ENCODE results near the gene UBE2V1. TPM values are rescaled to one million over a fixed set of nuclear protein-coding genes. Genes with fewer than 3 reads are reported as not detected.

Gene UBE2V1
- total and polyA plus RNA-seq, 2 of the 13 experiments (the other 11 are each of a cell fraction or from before 2014, with no cell fraction given), result 81.3 to 132 TPM

DNA sequence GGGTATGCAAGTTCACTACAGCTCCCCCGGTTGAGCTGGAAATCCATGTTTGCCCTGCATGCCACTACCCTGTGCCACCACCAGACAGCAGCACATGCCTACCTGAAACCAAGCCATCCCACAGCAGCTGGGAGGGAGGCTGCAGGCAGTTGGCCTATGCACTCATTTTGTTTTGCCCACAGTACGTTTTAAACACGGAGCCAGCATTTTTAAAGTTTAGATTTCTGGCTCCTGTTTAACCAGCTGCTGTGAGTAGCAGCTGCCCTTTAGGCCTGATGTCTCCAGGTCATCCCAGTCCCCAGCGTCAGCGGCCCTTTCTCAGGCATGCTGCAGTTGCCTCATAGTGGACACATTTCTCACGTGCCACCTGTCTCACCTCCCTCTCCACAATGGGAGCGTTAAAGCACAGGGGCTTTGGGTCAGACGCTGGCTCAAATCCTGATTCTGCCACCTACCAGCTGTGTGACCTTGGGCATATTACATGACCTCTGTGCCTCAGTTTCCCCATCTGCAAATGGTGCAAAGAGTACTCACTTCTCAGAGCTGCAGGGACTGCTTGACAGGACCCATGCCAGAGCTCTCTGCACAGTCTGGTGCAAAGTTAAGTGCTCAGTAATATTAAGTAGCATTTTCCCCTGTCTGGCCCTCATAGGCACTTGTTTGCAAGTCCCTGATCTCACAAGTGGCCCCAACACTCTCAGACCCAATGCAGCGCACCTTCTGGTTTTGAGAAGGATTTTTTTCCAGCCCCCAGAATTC, 8.2 kb upstream of the UBE2V1 start (continued):
- TF ChIP-seq CAMTA2 (CRISPR knock-in tag; IDR thresholded peaks at IDR 0.05; ENCODE audit: borderline replicate concordance) (0 out of 2 replicates have a peak, but pooled peaks have one; percentile 54), TBL1XR1 (IDR thresholded peaks at IDR 0.05; ENCODE audit: borderline replicate concordance, low read length, partially characterized antibody) (peak; percentile 41), MED8 (CRISPR knock-in tag; IDR thresholded peaks at IDR 0.05; ENCODE audit: insufficient replicate concordance) (peak; percentile 32), ARID4A (CRISPR knock-in tag; IDR thresholded peaks at IDR 0.05; ENCODE audit: borderline replicate concordance) (peak; percentile 80), LCORL (IDR thresholded peaks at IDR 0.05) (no peak), LCORL (CRISPR knock-in tag; IDR thresholded peaks at IDR 0.05) (peak; percentile 97), NONO (IDR thresholded peaks at IDR 0.05) (no peak), NONO (CRISPR knock-in tag; conservative IDR thresholded peaks at IDR 0.05) (peak; percentile 72), ZNF570 (CRISPR knock-in tag; IDR thresholded peaks at IDR 0.05; ENCODE audit: borderline replicate concordance) (no peak), DMAP1 (CRISPR knock-in tag; IDR thresholded peaks at IDR 0.05) (0 out of 2 replicates have a peak, but pooled peaks have one; percentile 65), HCFC1 (IDR thresholded peaks at IDR 0.05; ENCODE audit: low read depth, low read length) (peak; percentile 28; the same call in 1 of the 2 replicates)
- TF ChIP-seq, protein P1, sequence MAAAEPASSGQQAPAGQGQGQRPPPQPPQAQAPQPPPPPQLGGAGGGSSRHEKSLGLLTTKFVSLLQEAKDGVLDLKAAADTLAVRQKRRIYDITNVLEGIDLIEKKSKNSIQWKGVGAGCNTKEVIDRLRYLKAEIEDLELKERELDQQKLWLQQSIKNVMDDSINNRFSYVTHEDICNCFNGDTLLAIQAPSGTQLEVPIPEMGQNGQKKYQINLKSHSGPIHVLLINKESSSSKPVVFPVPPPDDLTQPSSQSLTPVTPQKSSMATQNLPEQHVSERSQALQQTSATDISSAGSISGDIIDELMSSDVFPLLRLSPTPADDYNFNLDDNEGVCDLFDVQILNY (CRISPR knock-in tag; conservative IDR thresholded peaks at IDR 0.05), result no peak
- TF ChIP-seq, protein P2, sequence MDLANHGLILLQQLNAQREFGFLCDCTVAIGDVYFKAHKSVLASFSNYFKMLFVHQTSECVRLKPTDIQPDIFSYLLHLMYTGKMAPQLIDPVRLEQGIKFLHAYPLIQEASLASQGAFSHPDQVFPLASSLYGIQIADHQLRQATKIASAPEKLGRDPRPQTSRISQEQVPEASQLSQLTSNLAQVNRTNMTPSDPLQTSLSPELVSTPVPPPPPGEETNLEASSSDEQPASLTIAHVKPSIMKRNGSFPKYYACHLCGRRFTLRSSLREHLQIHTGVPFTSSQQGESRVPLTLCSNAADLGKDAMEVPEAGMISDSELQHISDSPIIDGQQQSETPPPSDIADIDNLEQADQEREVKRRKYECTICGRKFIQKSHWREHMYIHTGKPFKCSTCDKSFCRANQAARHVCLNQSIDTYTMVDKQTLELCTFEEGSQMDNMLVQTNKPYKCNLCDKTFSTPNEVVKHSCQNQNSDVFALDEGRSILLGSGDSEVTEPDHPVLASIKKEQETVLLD (CRISPR knock-in tag; IDR thresholded peaks at IDR 0.05; ENCODE audit: low read depth), result no peak
- TF ChIP-seq, protein P3, sequence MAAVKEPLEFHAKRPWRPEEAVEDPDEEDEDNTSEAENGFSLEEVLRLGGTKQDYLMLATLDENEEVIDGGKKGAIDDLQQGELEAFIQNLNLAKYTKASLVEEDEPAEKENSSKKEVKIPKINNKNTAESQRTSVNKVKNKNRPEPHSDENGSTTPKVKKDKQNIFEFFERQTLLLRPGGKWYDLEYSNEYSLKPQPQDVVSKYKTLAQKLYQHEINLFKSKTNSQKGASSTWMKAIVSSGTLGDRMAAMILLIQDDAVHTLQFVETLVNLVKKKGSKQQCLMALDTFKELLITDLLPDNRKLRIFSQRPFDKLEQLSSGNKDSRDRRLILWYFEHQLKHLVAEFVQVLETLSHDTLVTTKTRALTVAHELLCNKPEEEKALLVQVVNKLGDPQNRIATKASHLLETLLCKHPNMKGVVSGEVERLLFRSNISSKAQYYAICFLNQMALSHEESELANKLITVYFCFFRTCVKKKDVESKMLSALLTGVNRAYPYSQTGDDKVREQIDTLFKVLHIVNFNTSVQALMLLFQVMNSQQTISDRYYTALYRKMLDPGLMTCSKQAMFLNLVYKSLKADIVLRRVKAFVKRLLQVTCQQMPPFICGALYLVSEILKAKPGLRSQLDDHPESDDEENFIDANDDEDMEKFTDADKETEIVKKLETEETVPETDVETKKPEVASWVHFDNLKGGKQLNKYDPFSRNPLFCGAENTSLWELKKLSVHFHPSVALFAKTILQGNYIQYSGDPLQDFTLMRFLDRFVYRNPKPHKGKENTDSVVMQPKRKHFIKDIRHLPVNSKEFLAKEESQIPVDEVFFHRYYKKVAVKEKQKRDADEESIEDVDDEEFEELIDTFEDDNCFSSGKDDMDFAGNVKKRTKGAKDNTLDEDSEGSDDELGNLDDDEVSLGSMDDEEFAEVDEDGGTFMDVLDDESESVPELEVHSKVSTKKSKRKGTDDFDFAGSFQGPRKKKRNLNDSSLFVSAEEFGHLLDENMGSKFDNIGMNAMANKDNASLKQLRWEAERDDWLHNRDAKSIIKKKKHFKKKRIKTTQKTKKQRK (IDR thresholded peaks at IDR 0.05; ENCODE audit: low read length), result 0 out of 2 replicates have a peak, but pooled peaks have one; percentile 5
